NCI-H187 (cell line): ENCODE measurements around the gene MIDN.
"Not testable (repeated sequence)": the region's sequence is repeated elsewhere in the genome, so short reads cannot be mapped to it uniquely, and the experiment has no call there.

Source experiments
- DNase-seq, 2 experiments: peaks; one replicate each; lab custom pipeline; 2025; lab: John Stamatoyannopoulos, UW

Gene MIDN

DNA sequence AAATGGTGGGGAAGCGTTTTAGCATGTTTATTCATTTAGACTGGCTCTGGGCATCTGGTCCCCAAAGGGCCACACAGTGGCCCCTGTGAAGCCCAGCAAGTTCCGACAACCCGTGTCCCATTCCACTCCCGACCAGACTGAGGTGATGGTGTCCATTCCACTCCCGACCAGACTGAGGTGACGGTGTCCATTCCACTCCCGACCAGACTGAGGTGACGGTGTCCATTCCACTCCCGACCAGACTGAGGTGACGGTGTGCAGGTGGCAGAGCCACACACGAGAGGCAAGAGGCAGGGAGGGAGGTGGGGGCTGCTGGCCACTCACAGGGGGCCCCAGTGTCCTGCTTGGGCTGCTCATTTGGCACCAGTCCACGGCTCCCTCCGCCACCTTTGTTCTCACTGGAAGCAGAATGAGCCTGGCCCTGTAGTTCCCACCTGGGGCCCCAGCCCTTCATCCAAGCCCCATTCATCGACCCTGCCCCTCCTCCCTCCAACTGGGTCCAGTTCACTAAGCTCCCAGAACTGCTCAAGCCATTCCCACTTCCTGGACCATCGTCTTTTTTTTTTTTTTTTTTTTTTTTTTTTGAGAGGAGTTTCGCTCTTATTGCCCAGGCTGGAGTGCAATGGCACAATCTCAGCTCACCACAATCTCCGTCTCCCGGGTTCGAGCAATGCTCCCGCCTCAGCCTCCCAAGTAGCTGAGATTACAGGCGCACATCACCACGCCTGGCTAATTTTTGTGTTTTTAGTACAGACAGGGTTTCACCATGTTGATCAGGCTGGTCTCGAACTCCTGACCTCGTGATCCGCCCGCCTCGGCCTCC, 1.9 kb upstream of the MIDN start:
- DNase-seq = not testable (repeated sequence)

DNA sequence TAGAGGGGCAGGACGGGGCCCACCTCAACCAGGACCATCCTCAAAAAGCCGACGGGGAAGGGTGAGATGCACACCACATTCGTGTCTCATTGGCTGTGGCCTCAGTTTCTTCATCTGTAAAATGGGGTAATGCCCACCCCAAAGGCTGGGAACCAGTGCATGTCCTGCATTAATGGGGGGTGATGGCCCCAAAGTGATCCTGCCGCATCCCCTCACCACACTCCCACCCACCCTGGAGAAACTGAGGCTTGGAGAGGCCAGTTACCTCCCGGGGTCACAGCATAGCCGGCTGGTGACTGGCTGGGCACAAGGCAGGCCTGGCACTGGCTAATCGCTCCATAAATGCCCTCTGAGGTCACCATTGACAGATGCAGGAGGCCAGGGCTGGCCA, 640 bp upstream of the MIDN start:
- DNase-seq = no peak

GRCh38 chr19:1248786-1249297, 459 bp downstream of the MIDN start:
- DNase-seq = peak; percentile 72 to 74

DNA sequence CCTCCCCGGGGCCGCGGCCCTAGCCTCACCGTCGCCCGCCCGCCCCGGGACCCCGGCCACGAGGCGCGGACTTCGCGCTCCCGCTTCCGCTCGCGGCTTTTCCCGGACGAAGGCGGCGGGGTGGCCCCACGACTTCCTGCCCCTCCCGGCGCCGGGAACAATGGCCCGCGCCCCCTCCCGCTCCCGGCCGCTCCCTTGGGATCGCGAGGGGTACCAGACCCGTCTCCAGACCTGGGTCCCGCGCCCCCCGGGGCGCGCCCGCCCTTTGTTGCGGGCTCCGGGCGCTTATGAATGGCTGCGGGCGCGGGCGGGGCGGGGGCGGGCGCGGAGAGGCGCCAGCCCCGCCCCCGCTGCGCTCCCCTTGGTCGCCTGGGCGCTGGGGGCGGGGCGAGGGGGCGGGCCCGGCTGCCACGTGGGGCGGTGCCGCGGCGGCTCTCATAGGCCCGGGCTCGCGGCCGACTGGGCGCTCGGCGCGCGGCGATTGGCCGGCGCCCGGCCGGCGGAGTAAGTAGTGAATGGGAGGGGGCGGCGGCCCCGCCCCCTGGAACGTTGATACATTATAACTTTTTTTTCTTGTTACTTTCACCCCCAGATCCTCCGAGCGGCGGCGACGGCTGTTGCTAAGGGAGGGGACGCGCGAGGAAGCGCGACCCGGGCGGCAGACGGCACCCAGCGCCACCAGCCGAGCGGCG, 1.1 kb downstream of the MIDN start:
- peak; percentile 91 to 96 for DNase-seq

DNA sequence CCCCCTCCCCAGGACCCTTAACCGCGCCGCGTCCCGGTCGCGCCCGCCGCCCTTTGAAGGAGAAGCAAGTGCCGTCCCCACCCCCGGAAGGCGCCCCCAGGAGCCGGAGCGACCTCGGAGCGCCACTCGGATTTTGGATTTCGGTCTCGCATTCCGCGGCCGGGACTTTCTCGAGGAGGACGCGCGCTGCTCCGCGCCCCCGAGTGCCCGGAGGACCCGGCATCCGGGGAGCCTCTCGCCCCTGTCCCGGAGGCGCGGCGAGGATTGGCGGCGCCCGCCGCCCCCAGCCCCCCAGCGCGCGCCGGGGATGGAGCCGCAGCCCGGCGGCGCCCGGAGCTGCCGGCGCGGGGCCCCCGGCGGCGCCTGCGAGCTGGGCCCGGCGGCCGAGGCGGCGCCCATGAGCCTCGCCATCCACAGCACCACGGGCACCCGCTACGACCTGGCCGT, 1.6 kb downstream of the MIDN start:
- no peak for DNase-seq

DNA sequence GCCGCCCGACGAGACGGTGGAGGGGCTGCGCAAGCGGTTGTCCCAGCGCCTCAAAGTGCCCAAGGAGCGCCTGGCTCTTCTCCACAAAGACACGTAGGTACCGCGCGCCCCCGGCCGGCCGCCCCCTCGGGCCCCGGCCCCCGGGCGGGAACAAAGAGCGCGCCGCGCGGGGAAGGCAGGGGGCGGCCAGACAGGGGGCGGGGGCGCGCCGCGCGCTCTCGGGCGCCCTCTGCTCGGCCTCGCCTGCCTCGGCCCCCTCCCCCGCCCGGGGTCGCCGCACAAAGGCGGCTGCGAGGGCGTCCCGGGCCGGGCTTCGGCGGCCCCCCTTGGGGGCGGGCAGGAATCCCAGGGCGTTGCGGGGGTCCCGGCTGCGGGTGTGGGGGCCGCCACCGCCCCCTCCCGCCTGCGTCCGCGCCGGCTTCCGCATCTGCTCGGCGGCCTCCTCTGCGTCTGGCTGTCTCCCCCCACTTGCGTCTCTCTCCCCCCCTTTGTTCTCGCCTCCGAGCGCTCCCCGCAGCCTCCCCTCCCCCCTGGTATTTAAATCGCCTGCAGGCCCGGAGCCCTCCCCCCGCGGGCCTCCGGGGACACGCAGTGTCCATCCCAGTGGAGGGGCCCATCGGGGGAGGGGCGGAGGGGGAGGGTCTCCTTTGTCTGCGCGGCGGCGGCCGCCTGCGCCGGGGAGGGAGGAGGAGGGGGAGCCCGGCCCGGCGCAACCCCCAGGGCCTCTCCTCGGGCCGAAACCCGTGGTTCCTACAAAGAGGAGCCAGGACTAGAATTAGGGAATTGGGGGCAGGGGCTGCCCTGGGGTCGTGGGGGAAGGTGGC, 2.3 kb downstream of the MIDN start:
- peak in 1 of 2 experiments; percentile 58 for DNase-seq

- no peak for DNase-seq
Observed at GRCh38 chr19:1251330-1252220, 3.2 kb downstream of the MIDN start.

DNA sequence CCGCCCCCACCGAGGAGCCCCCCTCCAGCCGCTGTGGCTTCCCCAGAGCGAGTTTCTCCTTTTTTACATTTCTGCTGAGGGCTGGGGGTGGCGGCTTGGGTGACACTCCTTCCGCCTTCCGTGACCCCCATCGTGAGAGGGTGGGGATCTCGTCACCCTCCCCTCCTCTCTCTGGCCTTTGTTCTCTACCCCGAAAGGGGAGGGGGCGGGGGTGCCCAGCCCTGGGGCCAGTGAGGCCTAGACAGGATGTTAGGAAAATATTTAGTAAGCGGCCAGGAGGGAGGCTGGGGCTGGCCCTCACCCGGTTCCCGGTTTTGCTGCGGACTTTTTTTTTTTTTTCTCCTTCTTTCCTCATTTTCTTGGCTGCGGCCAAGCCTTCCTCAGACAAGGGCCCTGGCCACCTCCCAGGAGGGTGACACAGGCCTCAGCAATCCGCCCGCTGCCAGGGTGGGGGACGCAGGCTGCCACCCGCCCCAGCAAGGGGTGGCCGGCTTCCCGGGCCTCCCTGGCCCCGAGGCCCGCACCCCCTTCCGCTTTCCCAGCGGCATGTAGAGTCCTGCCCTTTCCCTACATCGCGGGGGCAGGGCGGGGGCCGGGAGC, 3.9 kb downstream of the MIDN start:
- no peak for DNase-seq

DNA sequence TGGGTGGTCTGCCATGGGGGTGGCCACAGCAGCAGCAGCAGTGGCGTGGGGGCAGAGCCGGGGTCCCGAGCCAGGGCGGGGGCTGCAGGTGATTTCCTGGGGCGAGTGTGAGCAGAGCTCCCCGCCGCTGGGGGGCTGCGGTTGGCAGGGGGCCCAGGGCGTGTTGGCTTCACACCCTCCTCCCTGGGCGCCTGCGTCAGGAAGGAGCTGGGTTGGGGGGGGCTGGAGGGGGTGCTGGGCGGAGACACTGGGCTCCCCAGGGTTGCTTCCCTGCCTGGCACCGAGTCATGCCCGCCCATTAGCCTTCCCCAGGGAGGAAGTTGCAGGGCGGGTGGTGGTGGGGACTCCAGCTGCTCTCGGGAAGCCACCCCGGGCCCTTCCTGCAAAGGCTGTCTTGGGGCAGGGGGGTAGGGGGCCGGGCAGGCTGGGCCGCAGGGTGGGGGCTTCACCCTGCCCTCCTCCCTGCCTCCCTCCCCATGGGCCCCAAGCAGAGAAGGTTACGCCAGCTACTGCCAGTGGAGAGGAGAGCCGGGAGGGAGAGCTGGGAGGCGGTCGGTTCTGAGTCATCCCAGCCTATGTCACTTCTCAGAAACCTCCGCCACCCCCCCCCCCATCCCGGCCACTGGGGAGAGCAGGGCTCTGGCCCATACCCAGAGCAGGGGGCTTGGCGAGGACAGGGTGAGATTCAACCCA, 4.6 kb downstream of the MIDN start:
- DNase-seq = no peak

DNA sequence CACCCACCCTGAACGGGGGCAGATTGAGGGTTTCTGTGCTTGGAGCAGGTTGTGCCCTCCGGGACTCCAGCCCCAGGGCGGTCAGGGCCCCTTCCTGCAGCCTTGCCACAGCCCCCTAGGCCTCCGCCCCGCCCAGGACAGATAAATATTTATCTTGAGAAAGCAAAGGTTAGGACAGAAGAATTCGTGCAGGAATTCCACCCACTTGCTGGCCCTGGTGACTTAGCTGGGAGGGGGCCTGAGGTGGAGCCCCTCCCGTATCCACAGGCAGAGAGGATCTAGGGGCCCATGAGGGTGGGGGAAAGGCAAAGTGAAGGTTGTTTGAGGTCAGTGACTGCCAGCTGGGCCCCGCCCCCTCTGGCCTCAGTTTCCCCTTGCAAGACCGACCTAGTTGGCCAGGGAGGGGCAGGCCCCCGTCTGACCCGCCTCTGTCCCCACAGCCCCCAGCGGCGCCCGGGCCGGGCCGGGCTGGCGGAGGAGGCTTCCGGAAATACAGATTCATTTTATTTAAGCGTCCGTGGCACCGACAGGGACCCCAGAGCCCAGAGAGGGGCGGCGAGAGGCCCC, 5.2 kb downstream of the MIDN start:
- no peak for DNase-seq

GRCh38 chr19:1254081-1254527, 5.7 kb downstream of the MIDN start:
- no peak for DNase-seq

DNA sequence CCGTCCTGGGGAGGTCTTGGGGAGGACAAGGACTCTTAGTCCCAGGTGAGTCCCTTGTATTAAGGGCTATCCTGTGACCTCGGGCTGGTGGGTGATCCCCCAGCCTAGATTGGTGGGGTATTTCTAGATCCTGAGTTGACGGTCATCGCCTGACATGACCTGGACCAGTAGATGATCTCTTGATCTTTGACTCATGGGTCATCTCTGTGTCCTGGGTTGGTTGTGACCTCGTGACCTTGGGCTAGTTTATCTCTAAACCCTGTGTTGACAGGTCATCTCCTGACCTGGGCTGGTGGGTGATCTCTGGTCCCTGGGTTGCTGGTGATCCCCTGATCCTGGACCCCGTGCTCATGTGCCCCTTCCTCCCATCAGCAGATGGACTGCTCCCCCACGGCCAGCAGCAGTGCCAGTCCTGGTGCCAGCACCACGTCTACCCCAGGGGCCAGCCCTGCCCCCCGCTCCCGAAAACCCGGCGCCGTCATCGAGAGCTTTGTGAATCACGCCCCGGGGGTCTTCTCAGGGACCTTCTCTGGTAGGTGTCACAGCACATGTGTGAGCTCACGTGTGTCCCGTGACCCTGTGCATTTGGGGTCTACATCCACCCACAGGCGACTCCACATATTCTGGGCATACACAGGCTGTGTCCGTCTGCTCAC, 6.3 kb downstream of the MIDN start:
- DNase-seq = no peak

- no peak for DNase-seq
Observed at GRCh38 chr19:1255186-1256161, 7.1 kb downstream of the MIDN start.

DNA sequence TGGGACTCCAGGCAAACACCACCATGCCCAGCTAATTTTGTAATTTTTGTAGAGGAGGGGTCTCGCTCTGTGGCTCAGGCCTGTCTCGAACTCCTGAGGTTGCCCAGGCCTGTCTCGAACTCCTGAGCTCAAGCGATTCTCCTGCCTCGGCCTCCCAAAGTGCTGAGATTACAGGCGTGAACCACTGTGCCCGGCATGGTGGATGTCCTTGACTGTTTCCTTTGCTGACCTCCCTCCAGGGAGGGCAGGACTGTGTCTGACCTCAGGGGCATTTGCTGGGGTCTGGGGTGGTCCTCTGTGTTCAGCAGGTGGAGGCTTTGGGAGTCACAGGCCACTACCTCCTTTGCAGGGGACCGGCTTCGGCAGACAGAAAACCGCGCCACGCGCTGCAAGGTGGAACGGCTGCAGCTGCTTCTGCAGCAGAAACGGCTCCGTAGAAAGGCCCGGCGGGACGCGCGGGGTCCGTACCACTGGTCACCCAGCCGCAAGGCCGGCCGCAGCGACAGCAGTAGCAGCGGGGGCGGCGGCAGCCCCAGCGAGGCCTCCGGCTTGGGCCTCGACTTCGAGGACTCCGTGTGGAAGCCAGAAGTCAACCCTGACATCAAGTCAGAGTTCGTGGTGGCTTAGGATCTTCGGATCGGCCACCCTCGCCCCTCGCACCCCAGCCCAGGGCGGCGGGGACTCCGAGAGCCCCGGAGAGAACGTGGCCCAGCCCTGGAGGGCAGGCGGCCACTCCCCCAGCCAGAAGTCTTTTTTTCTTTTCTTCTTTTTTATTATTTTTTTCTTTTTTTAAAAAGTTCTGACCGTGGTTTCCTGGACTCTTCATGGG, 8.5 kb downstream of the MIDN start:
- no peak for DNase-seq

GRCh38 chr19:1257475-1258162, 9.2 kb downstream of the MIDN start:
- DNase-seq = no peak

DNA sequence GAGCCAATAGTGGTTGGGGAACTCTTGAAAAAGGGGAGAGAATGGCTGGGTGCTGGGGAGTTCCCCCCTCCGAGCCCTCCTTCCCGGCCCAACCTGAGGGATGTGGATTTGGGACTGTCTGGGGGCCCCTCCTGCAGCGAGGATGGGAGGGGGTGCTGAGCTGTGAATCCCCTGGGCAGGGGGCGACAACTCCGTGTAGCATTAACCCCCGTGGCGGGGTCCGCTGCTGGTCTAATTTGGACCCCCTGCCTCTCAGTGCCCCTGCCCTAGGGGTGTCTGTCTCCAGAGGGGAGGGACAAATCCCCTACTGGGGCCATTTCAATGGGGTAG, 9.7 kb downstream of the MIDN start:
- no peak for DNase-seq

- DNase-seq = no peak
Observed at GRCh38 chr19:1258707-1259205, 10.4 kb downstream of the MIDN start.
